GM21515 (cell line): ENCODE data around the gene GRIK5.
"Not testable (repeated sequence)": the region's sequence is repeated elsewhere in the genome, so short reads cannot be mapped to it uniquely, and the experiment has no call there.

Experiments used
- ATAC-seq: cut with Tn5 transposase; IDR thresholded peaks from one replicate; pipeline ENCODE4 v1.9.1; 2021; ENCODE audit not compliant: unreplicated experiment

Gene GRIK5

GRCh38 chr19:42069619-42070351 is at the start of gene GRIK5:
TSS of gene GRIK5 (minus strand) at chr19:42070206. CDS start at chr19:42065770, 4,436 bp downstream.
- no peak for ATAC-seq

GRCh38 chr19:42117076-42117475 is 47.1 kb upstream of the GRIK5 start:
- ATAC-seq = no peak

GRCh38 chr19:42116308-42117075 is 46.5 kb upstream of the GRIK5 start:
- no peak for ATAC-seq

- no peak for ATAC-seq
These were observed 45.7 kb upstream of the GRIK5 start for GRCh38 chr19:42115705-42116104.

GRCh38 chr19:42115219-42115618 is 45.2 kb upstream of the GRIK5 start:
- no peak for ATAC-seq

GRCh38 chr19:42114412-42114811 is 44.4 kb upstream of the GRIK5 start:
- ATAC-seq = peak; percentile 58

GRCh38 chr19:42113641-42114348 is 43.8 kb upstream of the GRIK5 start:
- ATAC-seq = peak; percentile 53

GRCh38 chr19:42111811-42112210 is 41.8 kb upstream of the GRIK5 start:
- no peak for ATAC-seq

- ATAC-seq = no peak
These were observed 41.4 kb upstream of the GRIK5 start for GRCh38 chr19:42111384-42111783.

- ATAC-seq = no peak
These were observed 40.7 kb upstream of the GRIK5 start for GRCh38 chr19:42110658-42111057.

GRCh38 chr19:42109896-42110295 is 39.9 kb upstream of the GRIK5 start:
- no peak for ATAC-seq

- no peak for ATAC-seq
These were observed 38.8 kb upstream of the GRIK5 start for GRCh38 chr19:42108527-42109389.

GRCh38 chr19:42105368-42105767 is 35.4 kb upstream of the GRIK5 start:
- ATAC-seq = no peak

GRCh38 chr19:42102877-42103276 is 32.9 kb upstream of the GRIK5 start:
- ATAC-seq = no peak

- not testable (repeated sequence) for ATAC-seq
These were observed 30.2 kb upstream of the GRIK5 start for GRCh38 chr19:42100241-42100640.

- ATAC-seq = no peak
These were observed 29.4 kb upstream of the GRIK5 start for GRCh38 chr19:42099336-42099925.

GRCh38 chr19:42098781-42099180 is 28.8 kb upstream of the GRIK5 start:
- no peak for ATAC-seq

- ATAC-seq = no peak
These were observed 27.5 kb upstream of the GRIK5 start for GRCh38 chr19:42097461-42097860.

- ATAC-seq = no peak
These were observed 26.3 kb upstream of the GRIK5 start for GRCh38 chr19:42096255-42096837.

GRCh38 chr19:42095814-42096230 is 25.8 kb upstream of the GRIK5 start:
- no peak for ATAC-seq
